ENCODE results near the gene PTPN2. TPM values are rescaled to one million over a fixed set of nuclear protein-coding genes. Genes with fewer than 3 reads are reported as not detected.
"Not testable (repeated sequence)": the region's sequence is repeated elsewhere in the genome, so short reads cannot be mapped to it uniquely, and the experiment has no call there.

PTPN2 gene
- total RNA-seq, 1 experiment from 2014 or later = 35.3 TPM

DNA sequence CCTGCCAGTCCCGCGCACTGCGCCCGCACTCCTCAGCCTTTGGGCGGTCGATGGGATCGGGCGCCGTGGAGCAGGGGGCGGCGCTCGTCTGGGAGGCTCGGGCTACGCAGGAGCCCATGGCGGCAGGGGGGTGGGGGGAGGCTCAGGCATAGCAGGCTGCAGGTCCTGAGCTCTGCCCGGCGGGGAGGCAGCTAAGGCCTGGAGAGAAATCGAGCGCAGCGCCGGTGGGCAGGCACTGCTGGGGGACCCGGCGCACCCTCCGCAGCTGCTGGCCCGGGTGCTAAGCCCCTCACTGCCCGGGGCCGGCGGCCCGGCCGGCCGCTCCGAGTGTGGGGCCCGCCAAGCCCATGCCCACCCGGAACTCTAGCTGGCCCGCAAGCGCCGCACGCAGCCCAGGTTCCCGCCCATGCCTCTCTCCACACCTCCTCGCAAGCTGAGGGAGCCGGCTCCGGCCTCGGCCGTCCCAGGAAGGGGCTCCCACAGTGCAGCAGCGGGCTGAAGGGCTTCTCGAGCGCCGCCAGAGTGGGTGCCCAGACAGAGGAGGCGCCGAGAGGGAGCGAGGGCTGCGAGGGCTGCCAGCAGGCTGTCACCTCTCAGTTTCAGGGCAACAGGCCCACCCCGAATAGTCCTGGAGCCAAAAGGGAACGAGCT lies 107.1 kb downstream of the PTPN2 start:
- no peak for DNase-seq (ENCODE audit: low read depth)

DNA sequence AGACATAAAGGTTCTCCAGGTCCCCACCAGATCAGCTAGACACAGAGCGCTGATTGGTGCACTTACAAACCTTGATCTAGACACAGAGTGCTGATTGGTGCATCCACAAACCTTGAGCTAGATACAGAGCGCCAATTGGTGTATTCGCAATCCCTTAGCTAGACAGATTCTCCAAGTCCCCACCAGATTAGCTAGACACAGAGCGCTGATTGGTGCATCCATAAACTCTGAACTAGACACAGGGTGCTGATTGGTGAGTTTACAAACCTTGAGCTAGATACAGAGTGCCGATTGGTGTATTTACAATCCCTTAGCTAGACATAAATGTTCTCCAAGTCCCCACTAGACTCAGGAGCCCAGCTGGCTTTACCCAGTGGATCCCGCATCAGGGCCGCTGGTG lies 107.6 kb downstream of the PTPN2 start:
- not testable (repeated sequence) for DNase-seq (ENCODE audit: low read depth)

DNA sequence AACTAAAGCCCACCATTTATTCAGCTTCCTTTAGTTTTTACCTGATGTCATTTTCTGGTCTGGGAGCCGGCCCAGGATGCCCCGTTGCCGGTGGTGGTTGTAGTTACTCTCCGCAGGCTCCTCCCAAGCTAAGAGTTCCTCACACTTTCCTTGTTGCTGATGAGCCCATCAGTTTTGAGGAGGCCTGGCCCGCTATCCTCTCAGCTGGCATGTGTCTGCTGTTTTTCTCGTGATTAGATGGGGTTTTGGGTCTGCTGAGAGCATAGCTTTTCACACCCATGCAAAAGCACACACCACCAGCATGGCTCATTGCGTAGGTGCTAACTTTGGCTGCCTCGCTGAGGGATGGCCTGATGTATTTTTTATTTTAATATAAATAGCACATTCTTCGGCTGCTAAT lies 109.1 kb downstream of the PTPN2 start:
- peak; percentile 17 for DNase-seq (ENCODE audit: low read depth)

DNA sequence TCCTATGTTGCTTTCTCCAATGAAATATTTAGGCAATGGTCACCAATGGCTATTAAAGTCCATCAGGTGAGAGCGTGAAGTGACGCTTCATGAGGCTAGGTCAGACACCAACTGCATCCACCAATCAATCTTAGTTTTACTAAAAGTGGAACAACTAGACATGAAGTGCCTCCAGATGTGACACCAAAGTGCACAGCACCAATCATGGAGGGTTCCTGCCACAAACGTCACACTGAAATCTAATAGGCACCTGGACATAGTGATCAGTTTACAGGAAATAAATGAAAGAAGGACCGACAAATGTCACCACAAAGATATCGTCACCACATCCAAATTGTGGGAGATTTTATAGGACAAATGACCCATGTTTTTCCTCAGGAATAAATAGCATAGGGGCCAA lies 110.7 kb downstream of the PTPN2 start:
- DNase-seq (ENCODE audit: low read depth) = no peak

GRCh38 chr18:12772111-12772510 lies 111.9 kb downstream of the PTPN2 start:
- DNase-seq (ENCODE audit: low read depth) = no peak

GRCh38 chr18:12770469-12771219 lies 113.4 kb downstream of the PTPN2 start:
- no peak for DNase-seq (ENCODE audit: low read depth)

GRCh38 chr18:12769644-12770440 lies 114.2 kb downstream of the PTPN2 start:
- DNase-seq (ENCODE audit: low read depth) = no peak

DNA sequence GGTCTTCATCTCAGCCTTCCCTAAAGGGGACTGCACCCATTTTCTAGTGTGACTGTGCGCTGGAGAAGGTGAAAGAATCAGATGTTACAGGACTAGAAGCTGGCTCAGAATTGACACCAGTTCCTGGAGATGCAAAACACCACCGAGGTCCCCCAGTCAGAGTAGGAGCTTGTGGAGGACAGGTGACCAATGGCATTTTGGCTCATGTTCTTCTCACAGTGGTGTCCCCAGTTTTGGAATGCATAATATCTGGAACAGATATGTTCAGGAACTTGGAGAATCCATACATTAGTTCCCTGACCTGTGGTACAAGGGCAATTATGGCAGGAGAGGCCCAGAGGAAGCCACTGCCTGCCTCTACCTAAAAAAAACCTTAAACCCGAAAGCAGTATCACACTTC lies 114.9 kb downstream of the PTPN2 start:
- no peak for DNase-seq (ENCODE audit: low read depth)

- DNase-seq (ENCODE audit: low read depth) = peak; percentile 40
Observed at GRCh38 chr18:12768625-12769024, 115.4 kb downstream of the PTPN2 start.

DNA sequence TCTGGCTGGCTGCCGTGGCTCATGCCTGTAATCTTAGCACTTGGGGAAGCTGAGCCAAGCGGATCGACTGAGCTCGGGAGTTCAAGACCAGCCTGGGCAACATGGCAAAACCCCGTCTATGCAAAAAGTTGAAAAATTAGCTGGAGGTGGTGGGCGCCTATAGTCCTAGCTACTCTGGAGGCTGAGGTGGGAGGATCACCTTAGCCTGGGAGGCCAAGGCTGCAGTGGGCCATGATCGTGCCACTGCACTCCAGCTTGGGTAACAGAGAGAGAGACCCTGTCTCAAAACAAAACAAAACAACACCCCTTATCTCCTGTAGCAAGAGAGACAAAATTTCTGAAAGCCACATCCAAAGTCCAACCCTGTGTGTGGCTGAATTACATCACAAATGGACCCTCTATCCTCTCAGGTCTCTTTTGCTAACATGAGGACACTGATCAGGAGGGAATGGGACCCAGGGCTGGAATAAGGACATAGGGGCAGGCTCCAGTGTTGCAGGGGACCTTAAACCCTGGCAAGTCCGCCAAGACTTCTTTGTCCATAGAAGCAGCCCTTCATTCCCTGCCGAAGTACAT lies 116.4 kb downstream of the PTPN2 start:
- DNase-seq (ENCODE audit: low read depth) = no peak

DNA sequence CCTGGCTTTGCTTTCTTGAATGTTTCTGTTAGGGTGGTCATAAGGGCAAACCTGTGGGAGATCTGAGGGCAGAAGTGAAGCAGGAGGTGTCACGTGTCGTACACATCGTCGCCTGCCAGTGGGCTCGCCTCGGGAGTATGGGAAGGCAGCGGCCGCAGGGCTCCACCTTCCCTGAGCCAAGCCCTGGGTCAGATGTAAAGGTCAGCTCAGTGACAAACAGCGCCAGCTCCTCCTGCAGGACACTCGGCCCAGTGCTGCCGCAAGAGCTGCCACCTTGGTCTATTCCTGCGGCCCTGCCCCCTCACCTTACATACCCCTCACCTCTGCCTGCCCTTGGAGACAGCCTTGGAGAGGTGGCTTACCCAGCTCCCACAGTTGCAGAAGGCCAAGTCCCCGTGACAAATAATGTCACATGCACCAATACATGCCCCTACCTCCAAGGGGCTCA lies 117.0 kb downstream of the PTPN2 start:
- no peak for DNase-seq (ENCODE audit: low read depth)

GRCh38 chr18:12765586-12765985 lies 118.5 kb downstream of the PTPN2 start:
- DNase-seq (ENCODE audit: low read depth) = no peak

DNA sequence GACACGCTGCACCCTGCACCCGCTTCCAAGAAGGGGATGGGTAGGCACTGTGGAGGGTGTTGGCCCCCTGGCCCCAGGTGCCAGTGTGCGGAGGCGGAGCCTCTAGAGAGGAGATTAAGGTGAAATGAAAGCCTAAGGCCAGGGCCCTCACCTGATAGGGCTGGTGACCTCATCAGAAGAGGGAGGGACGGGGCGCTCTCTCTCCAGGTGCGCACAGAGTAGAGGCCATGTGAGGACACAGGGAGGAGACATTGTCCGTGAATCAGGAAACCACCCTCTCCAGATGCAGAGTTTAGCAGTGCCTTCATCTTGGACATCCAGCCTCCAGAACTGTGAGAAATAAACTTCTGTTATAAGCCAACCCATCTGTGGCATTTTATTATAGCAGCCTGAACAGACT lies 118.9 kb downstream of the PTPN2 start:
- no peak for DNase-seq (ENCODE audit: low read depth)

DNA sequence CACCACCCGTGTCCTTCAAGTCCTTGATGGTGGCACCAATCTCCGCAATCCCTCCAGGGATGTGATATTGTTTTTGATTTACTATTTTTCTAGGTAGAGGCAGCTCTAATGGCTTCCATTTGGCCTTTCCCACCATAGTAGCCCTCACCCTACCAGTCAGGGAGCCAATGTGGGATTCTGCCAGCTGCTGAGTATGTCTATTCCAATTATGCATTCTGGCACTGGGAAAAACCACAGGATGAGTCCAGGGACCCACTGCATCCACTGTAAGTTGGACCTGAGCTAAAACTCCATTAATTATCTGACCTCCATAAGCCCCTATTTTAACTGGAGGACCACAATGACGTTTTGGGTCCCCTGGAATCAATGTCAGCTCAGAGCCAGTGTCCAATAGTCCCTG lies 125.5 kb downstream of the PTPN2 start:
- DNase-seq (ENCODE audit: low read depth) = not testable (repeated sequence)

DNA sequence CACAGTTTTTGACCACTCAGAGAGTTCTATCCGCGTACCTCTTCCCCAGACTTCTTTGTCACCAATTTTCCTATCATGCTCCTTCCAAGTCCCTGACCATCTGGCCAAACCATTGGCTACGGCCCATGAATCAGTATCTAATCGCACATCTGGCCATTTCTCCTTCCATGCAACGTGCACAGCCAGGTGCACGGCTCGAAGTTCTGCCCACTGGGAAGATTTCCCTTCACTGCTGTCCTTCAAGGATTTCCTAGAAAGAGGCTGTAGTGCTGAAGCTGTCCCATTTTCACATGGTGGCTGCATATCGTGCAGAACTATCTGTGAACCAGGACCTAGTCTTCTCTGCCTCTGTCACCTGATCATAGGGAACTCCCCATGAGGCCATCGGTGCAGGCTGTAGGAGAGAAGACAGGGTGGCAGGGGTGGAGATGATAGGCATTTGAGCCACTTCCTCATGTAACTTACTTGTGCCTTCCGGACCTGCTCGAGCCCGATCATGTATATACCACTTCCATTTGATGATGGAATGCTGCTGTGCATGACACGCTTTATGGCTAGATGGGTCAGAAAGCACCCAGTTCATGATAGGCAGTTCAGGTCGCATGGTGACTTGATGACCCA lies 127.3 kb downstream of the PTPN2 start:
- not testable (repeated sequence) for DNase-seq (ENCODE audit: low read depth)

DNA sequence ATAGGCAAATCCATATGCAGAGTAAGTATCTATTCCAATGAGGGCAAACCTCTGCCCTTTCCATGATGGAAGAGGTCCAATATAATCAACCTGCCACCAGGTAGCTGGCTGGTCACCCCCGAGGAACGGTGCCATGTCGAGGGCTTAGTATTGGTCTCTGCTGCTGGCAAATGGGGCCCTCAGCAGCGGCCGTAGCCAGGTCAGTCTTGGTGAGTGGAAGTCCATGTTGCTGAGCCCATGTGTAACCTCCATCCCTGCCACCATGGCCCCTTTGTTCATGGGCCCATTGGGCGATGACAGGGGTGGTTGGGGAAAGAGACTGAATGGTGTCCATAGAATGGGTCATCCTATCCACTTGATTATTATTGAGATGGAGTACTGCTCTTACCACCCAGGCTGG lies 128.4 kb downstream of the PTPN2 start:
- DNase-seq (ENCODE audit: low read depth) = not testable (repeated sequence)

- DNase-seq (ENCODE audit: low read depth) = no peak
Observed at GRCh38 chr18:12754511-12754910, 129.5 kb downstream of the PTPN2 start.

- no peak for DNase-seq (ENCODE audit: low read depth)
Observed at GRCh38 chr18:12751891-12752290, 132.1 kb downstream of the PTPN2 start.

DNA sequence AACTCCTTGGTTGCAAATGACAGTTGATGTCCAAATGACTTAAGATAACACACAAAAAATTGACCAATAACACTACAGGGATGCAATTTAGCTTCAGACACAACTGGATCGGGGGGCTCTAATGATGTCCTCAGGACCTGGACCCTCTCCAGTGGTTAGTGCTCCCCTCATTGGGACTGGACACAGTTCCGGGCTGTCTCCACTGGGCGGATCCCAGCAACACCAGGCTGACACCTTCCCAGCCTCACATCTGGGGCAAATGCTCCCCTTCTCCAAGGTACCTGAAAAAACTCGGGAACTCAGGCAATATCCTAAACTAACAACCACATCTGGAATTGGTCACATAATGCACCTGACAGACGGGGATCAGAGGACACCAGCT lies 132.5 kb downstream of the PTPN2 start:
- no peak for DNase-seq (ENCODE audit: low read depth)

- DNase-seq (ENCODE audit: low read depth) = no peak
Observed at GRCh38 chr18:12750715-12751502, 133.1 kb downstream of the PTPN2 start.

All from HT1080 (cell line).